Sigmoid colon (tissue), 4 donors: ENCODE results near the gene GPC3.

Source experiments
- EP300 ChIP-seq, 4 donors: sonication (generic); formaldehyde crosslinking; IDR thresholded peaks; one replicate each; pipeline ENCODE4 v1.6.1; 2017; ENCODE audit warnings: antibody characterized with exemption in 4 of 4
- POLR2A ChIP-seq, 2 donors: fragments of 450-650 bp; IDR thresholded peaks; one replicate each; pipeline ENCODE4 v1.6.1; 2016; ENCODE audit warnings: antibody characterized with exemption in 2 of 2, mild to moderate bottlenecking in 2 of 2, moderate library complexity in 2 of 2
- POLR2AphosphoS5 ChIP-seq, 4 donors: sonication (generic); formaldehyde crosslinking; IDR thresholded peaks; one replicate each; pipeline ENCODE4 v1.6.1; 2017; ENCODE audit warnings: antibody characterized with exemption in 4 of 4
- TF ChIP-seq, protein P1 (sequence below), 4 experiments: fragments of 450-650 bp in 3 of 4; fragments of 200-600 bp in 1 of 4; IDR thresholded peaks; one replicate each; pipeline ENCODE4 v1.5.1; 2016 to 2019; ENCODE audit warnings: antibody characterized with exemption in 4 of 4, mild to moderate bottlenecking in 3 of 4, moderate library complexity in 2 of 4

DNA sequence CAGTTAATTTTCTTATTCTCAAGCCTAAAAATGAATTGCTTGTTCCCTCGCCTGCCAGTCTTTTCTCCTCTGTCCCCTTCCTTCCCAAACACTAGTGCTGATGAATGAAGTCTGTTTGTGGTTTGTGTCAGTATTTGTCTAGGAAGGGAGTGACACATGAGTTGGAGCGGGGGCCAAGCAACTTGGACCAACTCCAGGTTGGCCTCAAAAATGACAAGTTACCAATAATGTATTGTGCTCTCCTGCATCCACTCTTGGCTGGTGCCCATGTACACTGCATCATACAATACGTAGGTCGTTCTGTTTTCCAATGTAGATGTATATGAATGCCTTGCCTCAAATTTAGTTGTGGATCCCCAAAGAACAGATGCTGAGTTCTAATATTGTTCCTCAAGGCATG, 347.1 kb downstream of the GPC3 start:
- TF ChIP-seq, protein P1, sequence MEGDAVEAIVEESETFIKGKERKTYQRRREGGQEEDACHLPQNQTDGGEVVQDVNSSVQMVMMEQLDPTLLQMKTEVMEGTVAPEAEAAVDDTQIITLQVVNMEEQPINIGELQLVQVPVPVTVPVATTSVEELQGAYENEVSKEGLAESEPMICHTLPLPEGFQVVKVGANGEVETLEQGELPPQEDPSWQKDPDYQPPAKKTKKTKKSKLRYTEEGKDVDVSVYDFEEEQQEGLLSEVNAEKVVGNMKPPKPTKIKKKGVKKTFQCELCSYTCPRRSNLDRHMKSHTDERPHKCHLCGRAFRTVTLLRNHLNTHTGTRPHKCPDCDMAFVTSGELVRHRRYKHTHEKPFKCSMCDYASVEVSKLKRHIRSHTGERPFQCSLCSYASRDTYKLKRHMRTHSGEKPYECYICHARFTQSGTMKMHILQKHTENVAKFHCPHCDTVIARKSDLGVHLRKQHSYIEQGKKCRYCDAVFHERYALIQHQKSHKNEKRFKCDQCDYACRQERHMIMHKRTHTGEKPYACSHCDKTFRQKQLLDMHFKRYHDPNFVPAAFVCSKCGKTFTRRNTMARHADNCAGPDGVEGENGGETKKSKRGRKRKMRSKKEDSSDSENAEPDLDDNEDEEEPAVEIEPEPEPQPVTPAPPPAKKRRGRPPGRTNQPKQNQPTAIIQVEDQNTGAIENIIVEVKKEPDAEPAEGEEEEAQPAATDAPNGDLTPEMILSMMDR (IDR thresholded peaks at IDR 0.05): no peak
- TF ChIP-seq POLR2A (IDR thresholded peaks at IDR 0.05) (no peak), POLR2AphosphoS5 (IDR thresholded peaks at IDR 0.05) (no peak), EP300 (IDR thresholded peaks at IDR 0.05) (no peak)
